ENCODE results near the gene IST1. TPM values are rescaled to one million over a fixed set of nuclear protein-coding genes. Genes with fewer than 3 reads are reported as not detected.

IST1 gene
- total and polyA plus RNA-seq, 10 of the 15 experiments (the other 5 are each of a cell fraction or from before 2014, with no cell fraction given) = 97.3 to 293 (median 138) TPM

- H4K20me1 ChIP-seq (ENCODE audit: control insufficient read depth, insufficient read depth) = no peaks in the 10 kb centered on the region; the same call in 1 of the 2 replicates
- POLR2A ChIA-PET = interaction anchor here (0.6 kb wide), 1 partner anchor 296 kb away, joined by 4 read pairs; no protein-coding TSS in a partner anchor
These were observed 32.1 kb downstream of the IST1 start for GRCh38 chr16:71927383-71927782.

More at GRCh38 chr16:71927383-71927782, 32.1 kb downstream of the IST1 start:
- Histone ChIP-seq H3K4me1 (ENCODE audit: control insufficient read depth, insufficient read depth, low read length) (no peaks in the 10 kb centered on the region), H3K9me3 (replicated peaks; ENCODE audit: control insufficient read depth, insufficient read depth, low read length) (no peaks in the 10 kb centered on the region), H2AFZ (ENCODE audit: control insufficient read depth, low read depth, low read length) (no peak overlapping the region), H3K27ac (ENCODE audit: control insufficient read depth, insufficient read depth) (no peak overlapping the region), H3K9ac (ENCODE audit: control insufficient read depth, insufficient read depth, low read length) (no peak overlapping the region), H3K4me2 (ENCODE audit: control insufficient read depth, insufficient read depth) (no peak overlapping the region), H3K4me3 (no peak overlapping the region), H3K79me2 (ENCODE audit: control insufficient read depth, insufficient read depth, low read length) (no peaks in the 10 kb centered on the region; the same call in 1 of the 2 replicates), H3K36me3 (ENCODE audit: control insufficient read depth in 2 of 2, insufficient read depth in 2 of 2, low read length in 1 of 2) (peaks cover 20 to 60% of the 10 kb centered on the region in 2 experiments), H3K27me3 (replicated peaks in 1 of 2; ENCODE audit: control insufficient read depth in 2 of 2, insufficient read depth in 2 of 2, low read length in 1 of 2) (no peaks in the 10 kb centered on the region)
- ATAC-seq (no peak), FAIRE-seq (no peak), DNase-seq (ENCODE audit: low read depth, low spot score) (no peak)
- RAD21 ChIA-PET (ENCODE audit: unreplicated experiment) = no interaction called here
- no TSS peak for BruUV-seq (replicated peaks)
- 68% methylated on average over 3 of the region's 3 CpGs for WGBS (ENCODE audit: insufficient coverage, insufficient replicate concordance, low lambda C conversion rate, missing lambda C conversion rate)
- intact Hi-C loops (cut with micrococcal nuclease; ENCODE audit: unreplicated experiment) (no loop called here), in situ Hi-C loops (cut with MboI) (no loop called here)
- CTCF ChIA-PET = interaction anchor here (0.8 kb wide), 1 partner anchor 10 kb away, joined by 3 read pairs; no protein-coding TSS in a partner anchor
- SMC1A ChIA-PET (ENCODE audit: uncharacterized antibody, unreplicated experiment) = no interaction called here
- TF ChIP-seq SPI1 (IDR thresholded peaks at IDR 0.05; ENCODE audit: borderline replicate concordance, insufficient read depth, low read depth, low read length) (no peak), RFX5 (IDR thresholded peaks at IDR 0.05; ENCODE audit: low read depth, low read length) (no peak), POLR2AphosphoS2 (IDR thresholded peaks at IDR 0.05; ENCODE audit: low read depth, low read length) (no peak), NKRF (conservative IDR thresholded peaks at IDR 0.05) (no peak), TCF7 (IDR thresholded peaks at IDR 0.05; ENCODE audit: borderline replicate concordance) (no peak)

Measured in GM12878 (cell line).